Right ventricle myocardium inferior (tissue), 1 donor: ENCODE data around the gene NEK6. TPM values are rescaled to one million over a fixed set of nuclear protein-coding genes. Genes with fewer than 3 reads are reported as not detected.

Experiments
- ATAC-seq: fragments of 200-7000 bp; cut with Tn5 transposase; one replicate; pipeline ENCODE4 v1.9.1; 2020; ENCODE audit warnings: mild to moderate bottlenecking, moderate library complexity
- DNase-seq: peaks from one replicate; pipeline ENCODE4 v3.0.0; 2021; ENCODE audit errors: missing footprints
- intact Hi-C: fragments of 100-400 bp; cut with DNase I; formaldehyde crosslinking; loops from one replicate; pipeline ENCODE4 v1.11.0; 2022
- total RNA-seq: library from RNA; stranded (reverse); fragmentation: NEBNext Ultra II Directional; extraction: Animal tissue kit (Norgen Biotek cat#: 25700); gene quantifications from one replicate; pipeline ENCODE4 v1.2.1, GENCODE V29; 2021
- donor health status: DM: no; HTN: yes; CAD: no; lungs with severe emphysema.

The NEK6 gene
- total RNA-seq, 1 donor from 2014 or later: 10.5 TPM

DNA sequence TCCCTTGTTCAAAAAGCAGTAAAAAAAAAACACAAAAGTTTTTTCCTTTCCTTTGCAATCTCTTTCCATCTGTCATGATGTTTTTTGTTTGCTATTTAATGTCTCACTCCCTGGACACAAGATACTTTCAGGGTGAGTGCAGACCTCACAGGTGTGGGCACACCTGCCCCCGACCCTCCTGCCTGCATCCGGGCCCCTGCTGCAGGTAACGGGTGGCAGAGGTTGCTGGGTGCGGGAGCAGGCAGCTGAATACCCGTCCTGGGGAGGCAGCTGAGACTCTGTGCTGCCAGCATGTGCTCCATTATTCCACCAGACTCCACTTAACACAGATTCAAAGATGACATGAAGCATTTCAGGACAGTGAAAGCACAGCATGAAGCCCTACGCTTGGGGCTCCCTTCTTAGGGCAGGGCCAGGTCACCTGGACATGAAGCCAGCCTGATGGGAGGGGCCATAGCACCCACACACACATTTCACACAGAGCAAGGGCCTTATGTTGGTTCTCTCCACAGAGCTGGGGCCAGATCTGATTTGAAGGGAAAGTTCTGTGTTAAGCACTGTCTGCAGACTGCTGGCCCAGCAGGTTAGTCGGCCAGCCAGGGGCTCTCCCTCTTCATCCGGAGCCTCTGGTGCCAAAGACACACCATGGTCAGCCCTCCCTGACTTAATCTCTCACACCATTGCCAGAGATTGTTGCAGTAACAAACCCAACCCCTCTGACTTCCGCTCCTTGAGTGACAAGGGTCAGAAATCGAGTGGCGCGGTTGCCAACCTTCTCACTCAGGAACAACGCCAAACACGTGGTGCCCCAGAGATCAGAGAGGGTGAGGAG lies 13.0 kb downstream of the NEK6 start:
- DNase-seq (peak; percentile 41), ATAC-seq (peak; percentile 73)
- intact Hi-C loops: no loop called here

GRCh38 chr9:124271660-124272059 lies 13.9 kb downstream of the NEK6 start:
- intact Hi-C loops: no loop called here
- DNase-seq (no peak), ATAC-seq (peak; percentile 42)

GRCh38 chr9:124272118-124272517 lies 14.4 kb downstream of the NEK6 start:
- intact Hi-C loops: no loop called here
- no peak for DNase-seq
- no peak for ATAC-seq

DNA sequence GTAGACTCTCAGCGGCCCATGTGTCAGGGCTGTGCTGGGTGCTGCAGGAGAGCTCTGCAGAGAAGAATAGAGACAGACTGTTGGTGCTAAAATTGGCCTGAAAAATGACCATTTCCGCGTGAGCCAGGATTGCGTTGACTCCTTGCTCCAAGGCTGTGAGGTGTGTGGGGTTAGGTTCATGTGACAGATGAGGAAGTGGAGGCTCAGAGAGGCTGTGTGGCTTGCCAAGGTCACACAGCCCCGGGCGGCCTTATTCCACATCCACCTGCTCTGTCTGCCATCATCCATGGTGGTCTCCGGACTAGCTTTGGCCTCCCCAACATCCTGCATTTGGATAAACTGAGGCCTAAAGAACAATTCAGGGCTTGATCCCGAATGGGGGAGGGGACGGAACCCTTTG lies 15.2 kb downstream of the NEK6 start:
- no peak for DNase-seq
- ATAC-seq: no peak
- intact Hi-C loops: no loop called here

- DNase-seq: no peak
- no peak for ATAC-seq
Observed at GRCh38 chr9:124273427-124274160, 15.8 kb downstream of the NEK6 start.

GRCh38 chr9:124274226-124274625 lies 16.5 kb downstream of the NEK6 start:
- intact Hi-C loops: no loop called here
- DNase-seq (no peak), ATAC-seq (no peak)

More at GRCh38 chr9:124273427-124274160, 15.8 kb downstream of the NEK6 start:
- intact Hi-C loops: no loop called here

DNA sequence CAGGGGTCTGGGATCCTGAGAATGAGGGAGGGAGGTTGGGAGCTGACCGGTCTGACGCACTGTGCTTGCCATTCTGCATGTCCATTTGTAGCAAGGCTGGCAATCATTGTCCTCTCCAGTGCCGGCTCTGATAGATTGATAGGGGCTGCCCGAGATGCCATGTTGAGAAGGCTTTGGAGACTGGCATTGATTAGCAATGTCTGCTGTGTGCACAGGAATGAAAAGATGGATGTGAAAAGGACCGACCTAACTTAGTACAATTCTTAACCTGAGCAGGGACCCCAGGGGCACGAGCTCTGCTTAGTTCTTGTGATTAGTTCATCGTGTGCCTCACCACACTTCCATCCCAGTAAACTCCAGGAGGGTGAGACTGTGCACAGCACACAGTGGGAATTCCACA lies 17.0 kb downstream of the NEK6 start:
- DNase-seq (no peak), ATAC-seq (no peak)
- intact Hi-C loops: no loop called here

DNA sequence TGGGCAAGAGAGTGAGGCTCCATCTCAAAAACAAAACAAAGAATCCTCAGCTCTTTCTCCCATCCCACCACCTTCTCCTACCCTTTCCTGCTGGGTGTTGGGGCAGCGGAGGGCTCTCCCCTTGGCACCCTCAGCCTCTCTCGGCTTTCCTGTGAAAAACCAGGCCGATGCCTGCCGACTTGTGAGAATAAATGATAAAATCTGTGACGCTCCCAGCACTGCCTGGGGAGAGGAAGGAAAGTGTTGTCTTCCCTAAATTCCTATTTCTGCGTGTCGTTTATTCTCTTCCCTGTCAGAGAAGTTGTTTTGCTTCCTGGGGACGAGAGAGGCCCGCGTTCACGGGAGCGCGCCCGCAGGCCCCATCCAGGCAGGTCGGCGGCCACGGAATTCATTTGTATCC lies 19.7 kb downstream of the NEK6 start:
- DNase-seq (no peak), ATAC-seq (no peak)
- intact Hi-C loops: no loop called here

GRCh38 chr9:124278054-124278540 lies 20.3 kb downstream of the NEK6 start:
- no peak for DNase-seq
- ATAC-seq: no peak
- intact Hi-C loops: no loop called here

DNA sequence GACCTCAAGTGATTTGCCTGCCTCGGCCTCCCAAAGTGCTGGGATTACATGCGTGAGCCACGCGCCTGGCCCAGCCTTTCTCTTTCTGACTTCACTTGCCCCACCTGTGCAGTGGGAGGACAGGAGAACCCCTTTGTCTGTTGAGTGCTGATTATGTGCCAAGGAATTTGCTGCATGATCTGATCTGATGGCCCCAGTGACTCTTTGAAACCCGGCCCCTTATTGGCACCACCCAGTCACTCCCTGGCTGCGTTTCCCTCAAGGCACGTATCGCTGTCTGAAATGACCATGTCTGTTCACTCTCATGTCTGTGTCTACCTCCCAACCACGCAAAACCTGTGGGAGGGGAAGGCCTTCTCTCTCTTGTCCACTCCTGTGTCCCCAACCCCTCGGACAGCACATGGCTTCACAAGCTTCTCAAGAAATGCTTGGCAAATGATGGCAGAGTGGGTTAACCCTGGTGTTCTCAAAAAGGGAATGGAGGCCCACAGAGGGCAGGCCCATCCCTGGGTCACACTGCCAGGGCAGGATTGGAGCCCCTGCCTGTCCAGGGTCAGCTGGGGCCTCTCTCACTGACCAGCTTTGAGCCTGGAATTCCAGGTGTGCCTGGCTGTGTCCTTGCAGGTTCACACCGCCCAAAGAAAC lies 21.9 kb downstream of the NEK6 start:
- ATAC-seq (no peak), DNase-seq (no peak)
- intact Hi-C loops: loop anchor here (2.0 kb wide), 1 partner anchor 17 kb away; no protein-coding TSS in a partner anchor

- peak; percentile 6 for ATAC-seq
- DNase-seq: no peak
- intact Hi-C loops: loop anchor here (2.0 kb wide), 1 partner anchor 17 kb away; no protein-coding TSS in a partner anchor
Observed at GRCh38 chr9:124280176-124280691, 22.5 kb downstream of the NEK6 start.

DNA sequence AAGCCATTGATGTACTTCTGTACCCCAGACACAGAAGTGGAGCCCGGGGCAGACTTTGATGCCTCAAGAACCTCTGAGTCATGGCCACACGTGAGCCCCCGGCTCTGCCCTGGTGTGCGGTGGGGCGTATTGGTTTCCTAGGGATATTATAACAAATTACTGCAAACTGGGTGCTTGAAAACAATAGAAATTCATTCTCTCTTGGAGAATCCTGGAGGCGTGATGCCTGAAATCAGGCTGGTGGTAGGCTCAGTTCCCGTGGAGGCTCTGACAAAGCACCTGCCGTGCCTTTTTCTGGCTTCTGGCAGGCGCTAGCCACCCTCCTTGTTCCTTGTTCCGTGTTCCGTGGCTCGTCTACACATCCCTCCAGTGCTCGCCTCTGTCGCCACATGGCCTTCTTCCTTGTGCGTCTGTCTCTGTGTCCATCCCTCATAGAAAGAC lies 24.2 kb downstream of the NEK6 start:
- DNase-seq (no peak), ATAC-seq (no peak)
- intact Hi-C loops: loop anchor here (2.0 kb wide), 1 partner anchor 15 kb away; no protein-coding TSS in a partner anchor

DNA sequence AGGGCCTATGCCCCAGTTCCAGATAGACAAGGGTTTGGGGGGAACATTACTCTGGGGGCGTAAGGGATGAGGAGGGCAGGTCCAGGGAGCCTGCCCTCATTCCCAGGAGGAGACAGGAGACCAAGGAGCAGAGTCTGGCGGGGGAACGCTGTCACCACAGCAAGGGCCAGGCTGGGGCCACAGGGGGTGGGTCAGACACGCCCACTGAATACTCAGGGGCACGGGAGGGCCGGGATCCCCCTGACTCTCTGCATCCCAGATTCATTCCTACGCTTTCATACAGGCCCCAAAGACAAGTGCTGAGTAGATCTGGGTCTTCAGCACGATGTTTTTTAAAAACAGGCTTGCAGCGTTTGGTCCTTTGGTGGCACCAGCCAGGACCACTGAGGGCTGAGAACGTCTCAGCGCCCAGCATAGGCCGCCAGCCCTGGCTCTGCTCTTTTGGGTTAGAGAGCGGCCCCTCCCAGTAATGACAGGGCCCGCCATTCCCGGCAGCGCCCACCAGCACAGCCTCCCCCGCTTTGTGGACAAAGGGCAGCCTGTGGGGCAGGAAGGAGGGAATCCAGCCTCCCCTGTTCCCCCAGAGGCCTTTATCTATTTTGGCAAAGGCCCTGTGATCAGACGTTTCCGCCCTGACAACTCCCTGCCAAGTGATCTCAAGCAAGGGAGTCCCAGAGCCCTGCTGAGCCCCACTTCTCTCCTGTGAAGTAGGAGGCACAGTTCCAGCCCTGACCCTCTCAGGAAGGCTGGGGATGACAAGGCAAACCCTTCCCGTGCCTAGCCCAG lies 24.9 kb downstream of the NEK6 start:
- DNase-seq (peak; percentile 84), ATAC-seq (peak; percentile 73)
- intact Hi-C loops: no loop called here

DNA sequence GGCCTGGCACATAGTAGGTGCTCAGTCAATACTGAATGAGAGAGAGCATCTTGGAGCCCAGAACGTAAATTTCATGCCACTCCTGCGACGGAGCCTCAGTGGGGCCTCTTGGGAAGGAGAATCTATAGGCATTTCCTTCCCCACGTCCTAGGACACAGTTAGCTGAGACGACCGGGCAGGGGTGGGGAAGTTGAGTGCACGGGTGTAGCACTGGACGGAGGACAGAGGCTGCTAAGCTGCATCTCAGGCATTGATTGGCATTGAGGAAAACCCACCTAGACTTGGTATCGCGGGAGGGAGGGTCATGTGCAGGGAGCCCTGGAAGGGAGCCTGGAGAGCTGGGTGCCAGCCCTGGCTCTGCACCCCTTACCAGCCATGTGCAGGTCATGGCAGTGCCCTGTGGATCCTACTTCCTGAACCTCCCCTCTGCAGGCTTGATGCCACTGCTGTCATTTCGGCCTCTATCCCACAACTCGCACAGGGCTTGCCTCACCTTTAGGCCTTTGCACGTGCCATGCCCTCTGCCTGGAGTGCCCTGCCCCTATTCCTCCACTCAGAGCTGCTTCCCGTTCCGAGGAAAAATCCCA lies 25.6 kb downstream of the NEK6 start:
- no peak for ATAC-seq

GRCh38 chr9:124284237-124284831 lies 26.6 kb downstream of the NEK6 start:
- ATAC-seq (peak; percentile 70), DNase-seq (no peak)
- intact Hi-C loops: no loop called here

More for the DNA sequence above, 25.6 kb downstream of the NEK6 start:
- DNase-seq: no peak
- intact Hi-C loops: no loop called here

DNA sequence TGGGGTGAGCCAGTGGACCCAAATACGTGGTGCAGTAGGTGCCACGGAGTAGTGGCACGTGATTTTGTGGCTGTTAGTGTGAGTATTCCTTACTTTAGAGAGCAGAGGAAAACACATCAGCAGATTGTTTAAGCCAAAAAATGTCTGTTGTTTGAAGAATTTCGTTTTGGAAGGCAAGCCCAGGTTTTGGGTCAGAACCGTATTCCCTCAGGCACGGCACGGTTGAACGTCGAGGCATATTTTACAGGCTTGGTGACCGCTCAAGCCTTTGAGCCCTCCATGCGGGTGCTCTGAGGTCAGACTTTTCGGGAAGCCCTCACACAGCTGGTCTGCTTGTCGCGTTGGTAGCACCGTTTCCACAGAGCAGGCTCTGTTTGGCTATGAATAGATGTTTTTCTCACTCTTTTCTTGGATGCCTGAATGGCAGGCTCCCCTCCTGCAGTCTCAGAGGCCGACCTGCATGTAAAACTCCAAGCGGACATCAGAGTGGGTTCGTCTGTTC lies 27.2 kb downstream of the NEK6 start:
- ATAC-seq (peak; percentile 73), DNase-seq (no peak)
- intact Hi-C loops: no loop called here

- ATAC-seq: no peak
- intact Hi-C loops: no loop called here
- no peak for DNase-seq
Observed at GRCh38 chr9:124285490-124285889, 27.7 kb downstream of the NEK6 start.
